Measurements from ENCODE around the gene XRCC4. TPM values are rescaled to one million over a fixed set of nuclear protein-coding genes. Genes with fewer than 3 reads are reported as not detected.
A peak's percentile ranks its signal among the peaks of the same experiment; 100 is the strongest.

XRCC4 gene
- total and polyA plus RNA-seq, 2 of the 13 experiments (the other 11 are each of a cell fraction or from before 2014, with no cell fraction given) = 2.8 to 12.6 TPM

DNA sequence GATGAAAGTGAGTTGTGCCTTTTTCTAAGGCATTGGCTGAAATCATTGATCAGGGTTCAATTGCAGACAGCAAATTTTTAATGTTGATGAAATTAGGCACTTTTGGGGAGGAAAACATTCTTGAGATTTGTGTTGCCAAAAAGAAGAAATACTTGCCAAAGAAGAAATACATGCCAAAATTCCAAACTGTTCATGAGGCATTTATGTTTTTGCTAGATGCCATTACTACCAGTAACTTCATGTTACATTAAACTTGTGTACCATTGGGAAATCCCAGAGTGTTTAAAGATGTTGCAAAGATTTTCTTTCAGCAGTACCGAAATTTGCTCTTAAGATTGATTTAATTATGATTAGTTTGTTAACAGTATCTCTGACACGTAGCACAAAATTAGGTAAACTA lies 7.0 kb downstream of the XRCC4 start:
- Histone ChIP-seq H3K4me3 (replicated peaks in 1 of 3; ENCODE audit: insufficient read depth in 1 of 3, low read depth in 2 of 3, low read length in 3 of 3) (no peak overlapping the region), H3K9me3 (ENCODE audit: low read length) (no peaks in the 10 kb centered on the region), H4K20me1 (ENCODE audit: insufficient read depth, low read length) (no peaks in the 10 kb centered on the region), H3K27me3 (ENCODE audit: control insufficient read depth in 1 of 2, insufficient read depth in 2 of 2, low read length in 2 of 2) (no peaks in the 10 kb centered on the region), H3K9ac (ENCODE audit: insufficient read depth, low read depth, low read length) (no peak overlapping the region), H3K4me2 (ENCODE audit: low read depth, low read length) (no peak overlapping the region), H2AFZ (ENCODE audit: low read length) (no peak overlapping the region), H3K4me1 (ENCODE audit: insufficient read depth, low read length) (peaks cover 21% of the 10 kb centered on the region), H3K27ac (ENCODE audit: extremely low read length, insufficient read depth, low read length) (no peak overlapping the region), H3K36me3 (replicated peaks in 1 of 2; ENCODE audit: control insufficient read depth in 1 of 2, insufficient read depth in 2 of 2, low read length in 2 of 2) (no peaks in the 10 kb centered on the region), H3K79me2 (ENCODE audit: insufficient read depth, low read length) (no peaks in the 10 kb centered on the region)
- WGBS (ENCODE audit: low lambda C conversion rate) = 80% methylated on average over 2 of the region's 2 CpGs
- intact Hi-C loops (cut with micrococcal nuclease; ENCODE audit: unreplicated experiment) = loop anchor here (2.0 kb wide), 2 partner anchors 40 to 450 kb away; no protein-coding TSS in a partner anchor
- DNase-seq (ENCODE audit: low spot score) = no peak
- ChIA-PET CTCF (ENCODE audit: low intra/inter-chr PET ratio, low total read pairs) (no interaction called here), POLR2A (no interaction called here)
- no peak for FAIRE-seq
- in situ Hi-C loops (cut with HindIII; ENCODE audit: extremely low pct_ligation_motif_present, low pct_unique_long_range_greater_than_20kb) = loop anchor here (25.0 kb wide), 2 partner anchors 478 to 722 kb away; no protein-coding TSS in a partner anchor
- BruUV-seq (replicated peaks) = no TSS peak
- ATAC-seq = no peak
- TF ChIP-seq SAFB2 (CRISPR knock-in tag; IDR thresholded peaks at IDR 0.05; ENCODE audit: borderline replicate concordance, low read depth) (no peak), ZNF619 (CRISPR knock-in tag; IDR thresholded peaks at IDR 0.05) (no peak)
- TF ChIP-seq, protein P1, sequence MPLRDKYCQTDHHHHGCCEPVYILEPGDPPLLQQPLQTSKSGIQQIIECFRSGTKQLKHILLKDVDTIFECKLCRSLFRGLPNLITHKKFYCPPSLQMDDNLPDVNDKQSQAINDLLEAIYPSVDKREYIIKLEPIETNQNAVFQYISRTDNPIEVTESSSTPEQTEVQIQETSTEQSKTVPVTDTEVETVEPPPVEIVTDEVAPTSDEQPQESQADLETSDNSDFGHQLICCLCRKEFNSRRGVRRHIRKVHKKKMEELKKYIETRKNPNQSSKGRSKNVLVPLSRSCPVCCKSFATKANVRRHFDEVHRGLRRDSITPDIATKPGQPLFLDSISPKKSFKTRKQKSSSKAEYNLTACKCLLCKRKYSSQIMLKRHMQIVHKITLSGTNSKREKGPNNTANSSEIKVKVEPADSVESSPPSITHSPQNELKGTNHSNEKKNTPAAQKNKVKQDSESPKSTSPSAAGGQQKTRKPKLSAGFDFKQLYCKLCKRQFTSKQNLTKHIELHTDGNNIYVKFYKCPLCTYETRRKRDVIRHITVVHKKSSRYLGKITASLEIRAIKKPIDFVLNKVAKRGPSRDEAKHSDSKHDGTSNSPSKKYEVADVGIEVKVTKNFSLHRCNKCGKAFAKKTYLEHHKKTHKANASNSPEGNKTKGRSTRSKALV (CRISPR knock-in tag; IDR thresholded peaks at IDR 0.05) = no peak

DNA sequence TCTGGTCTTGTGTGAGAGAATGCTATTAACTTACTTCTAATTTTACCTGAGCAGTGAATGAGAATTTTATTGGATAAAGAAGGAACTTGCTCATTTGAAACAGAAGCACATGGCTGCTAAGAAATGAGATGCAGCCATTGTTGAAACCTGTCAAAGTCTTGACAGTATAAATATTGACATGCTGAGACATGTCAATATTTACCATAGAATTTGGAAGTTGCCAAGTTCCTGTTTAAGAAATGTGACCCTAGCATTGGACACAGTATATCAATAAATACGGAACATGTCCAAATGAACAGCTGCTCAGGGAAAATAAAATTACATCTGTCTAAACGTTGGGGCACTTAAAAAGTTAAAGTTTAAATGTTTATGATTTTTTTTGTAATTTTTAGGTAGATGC lies 7.8 kb downstream of the XRCC4 start:
- Histone ChIP-seq H3K9me3 (ENCODE audit: low read length) (peaks cover 3% of the 10 kb centered on the region; the same call in 1 of the 2 replicates), H3K4me3 (replicated peaks in 1 of 3; ENCODE audit: insufficient read depth in 1 of 3, low read depth in 2 of 3, low read length in 3 of 3) (no peak overlapping the region), H3K27me3 (ENCODE audit: control insufficient read depth in 1 of 2, insufficient read depth in 2 of 2, low read length in 2 of 2) (no peaks in the 10 kb centered on the region), H3K27ac (ENCODE audit: extremely low read length, insufficient read depth, low read length) (no peak overlapping the region), H3K4me2 (ENCODE audit: low read depth, low read length) (peak overlapping the region; percentile 15; the same call in 1 of the 2 replicates), H4K20me1 (ENCODE audit: insufficient read depth, low read length) (no peaks in the 10 kb centered on the region), H3K79me2 (ENCODE audit: insufficient read depth, low read length) (no peaks in the 10 kb centered on the region), H3K9ac (ENCODE audit: insufficient read depth, low read depth, low read length) (no peak overlapping the region), H2AFZ (ENCODE audit: low read length) (no peak overlapping the region), H3K4me1 (ENCODE audit: insufficient read depth, low read length) (peaks cover 21% of the 10 kb centered on the region), H3K36me3 (replicated peaks in 1 of 2; ENCODE audit: control insufficient read depth in 1 of 2, insufficient read depth in 2 of 2, low read length in 2 of 2) (no peaks in the 10 kb centered on the region)
- ChIA-PET POLR2A (no interaction called here), CTCF (ENCODE audit: low intra/inter-chr PET ratio, low total read pairs) (no interaction called here)
- peak; percentile 71 for DNase-seq (ENCODE audit: low spot score)
- in situ Hi-C loops (cut with HindIII; ENCODE audit: extremely low pct_ligation_motif_present, low pct_unique_long_range_greater_than_20kb) (loop anchor here (25.0 kb wide), 2 partner anchors 477 to 723 kb away; no protein-coding TSS in a partner anchor), intact Hi-C loops (cut with micrococcal nuclease; ENCODE audit: unreplicated experiment) (loop anchor here (2.0 kb wide), 2 partner anchors 40 to 450 kb away; no protein-coding TSS in a partner anchor)
- FAIRE-seq = peak; percentile 56
- ATAC-seq = peak; percentile 96
- WGBS (ENCODE audit: low lambda C conversion rate) = 6% methylated on average over 2 of the region's 2 CpGs
- BruUV-seq (replicated peaks) = no TSS peak
- TF ChIP-seq ARNT (IDR thresholded peaks at IDR 0.05) (no peak), ATF7 (IDR thresholded peaks at IDR 0.05) (no peak), ATF7 (CRISPR knock-in tag; IDR thresholded peaks at IDR 0.05) (no peak), ZBTB21 (CRISPR knock-in tag; IDR thresholded peaks at IDR 0.05) (no peak), KDM5B (CRISPR knock-in tag; IDR thresholded peaks at IDR 0.05; ENCODE audit: borderline replicate concordance) (no peak), CENPT (CRISPR knock-in tag; IDR thresholded peaks at IDR 0.05; ENCODE audit: low read depth) (no peak), MED1 (CRISPR knock-in tag; IDR thresholded peaks at IDR 0.05) (peak; percentile 75), CEBPG (CRISPR knock-in tag; IDR thresholded peaks at IDR 0.05) (peak; percentile 42)
- TF ChIP-seq, protein P2, sequence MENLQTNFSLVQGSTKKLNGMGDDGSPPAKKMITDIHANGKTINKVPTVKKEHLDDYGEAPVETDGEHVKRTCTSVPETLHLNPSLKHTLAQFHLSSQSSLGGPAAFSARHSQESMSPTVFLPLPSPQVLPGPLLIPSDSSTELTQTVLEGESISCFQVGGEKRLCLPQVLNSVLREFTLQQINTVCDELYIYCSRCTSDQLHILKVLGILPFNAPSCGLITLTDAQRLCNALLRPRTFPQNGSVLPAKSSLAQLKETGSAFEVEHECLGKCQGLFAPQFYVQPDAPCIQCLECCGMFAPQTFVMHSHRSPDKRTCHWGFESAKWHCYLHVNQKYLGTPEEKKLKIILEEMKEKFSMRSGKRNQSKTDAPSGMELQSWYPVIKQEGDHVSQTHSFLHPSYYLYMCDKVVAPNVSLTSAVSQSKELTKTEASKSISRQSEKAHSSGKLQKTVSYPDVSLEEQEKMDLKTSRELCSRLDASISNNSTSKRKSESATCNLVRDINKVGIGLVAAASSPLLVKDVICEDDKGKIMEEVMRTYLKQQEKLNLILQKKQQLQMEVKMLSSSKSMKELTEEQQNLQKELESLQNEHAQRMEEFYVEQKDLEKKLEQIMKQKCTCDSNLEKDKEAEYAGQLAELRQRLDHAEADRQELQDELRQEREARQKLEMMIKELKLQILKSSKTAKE (CRISPR knock-in tag; IDR thresholded peaks at IDR 0.05; ENCODE audit: borderline replicate concordance) = no peak
- TF ChIP-seq, protein P3, sequence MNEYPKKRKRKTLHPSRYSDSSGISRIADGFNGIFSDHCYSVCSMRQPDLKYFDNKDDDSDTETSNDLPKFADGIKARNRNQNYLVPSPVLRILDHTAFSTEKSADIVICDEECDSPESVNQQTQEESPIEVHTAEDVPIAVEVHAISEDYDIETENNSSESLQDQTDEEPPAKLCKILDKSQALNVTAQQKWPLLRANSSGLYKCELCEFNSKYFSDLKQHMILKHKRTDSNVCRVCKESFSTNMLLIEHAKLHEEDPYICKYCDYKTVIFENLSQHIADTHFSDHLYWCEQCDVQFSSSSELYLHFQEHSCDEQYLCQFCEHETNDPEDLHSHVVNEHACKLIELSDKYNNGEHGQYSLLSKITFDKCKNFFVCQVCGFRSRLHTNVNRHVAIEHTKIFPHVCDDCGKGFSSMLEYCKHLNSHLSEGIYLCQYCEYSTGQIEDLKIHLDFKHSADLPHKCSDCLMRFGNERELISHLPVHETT (CRISPR knock-in tag; conservative IDR thresholded peaks at IDR 0.05) = no peak
